ENCODE measurements around the gene SYCP3. TPM values are rescaled to one million over a fixed set of nuclear protein-coding genes. Genes with fewer than 3 reads are reported as not detected.

Gene SYCP3
- total and polyA plus RNA-seq, 2 of the 13 experiments (the other 11 are each of a cell fraction or from before 2014, with no cell fraction given), result not detected

DNA sequence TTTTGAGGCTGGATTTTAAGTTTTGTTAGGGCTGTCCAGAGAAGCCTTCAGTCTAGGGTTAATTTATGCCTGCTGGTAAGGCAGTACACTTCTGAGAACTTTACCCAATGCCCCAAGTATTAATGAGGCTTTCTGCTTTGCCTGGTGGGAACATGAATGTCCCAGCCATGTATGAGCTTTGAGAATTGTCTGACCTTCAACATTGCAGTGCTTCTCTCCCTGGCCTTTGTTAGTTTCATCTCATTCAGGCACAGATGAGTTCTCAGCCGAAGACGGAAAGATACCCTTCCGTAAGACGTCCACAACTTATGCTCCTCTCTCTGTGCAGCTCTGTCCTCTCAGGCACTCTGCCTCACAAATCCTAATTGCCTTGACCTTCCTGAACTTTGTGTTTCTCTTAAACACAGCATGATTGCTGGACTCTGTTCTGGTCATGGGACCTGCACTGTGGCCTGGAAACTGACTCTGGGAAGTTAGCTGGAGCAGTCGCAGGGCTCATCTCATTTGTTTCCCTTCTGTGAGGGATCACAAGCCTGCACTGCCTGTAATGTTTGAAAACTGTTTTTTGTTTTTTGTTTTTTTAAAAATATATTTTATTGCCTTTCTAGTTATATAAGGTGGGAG is 26.1 kb downstream of the SYCP3 start (continued):
- TF ChIP-seq, protein P1, sequence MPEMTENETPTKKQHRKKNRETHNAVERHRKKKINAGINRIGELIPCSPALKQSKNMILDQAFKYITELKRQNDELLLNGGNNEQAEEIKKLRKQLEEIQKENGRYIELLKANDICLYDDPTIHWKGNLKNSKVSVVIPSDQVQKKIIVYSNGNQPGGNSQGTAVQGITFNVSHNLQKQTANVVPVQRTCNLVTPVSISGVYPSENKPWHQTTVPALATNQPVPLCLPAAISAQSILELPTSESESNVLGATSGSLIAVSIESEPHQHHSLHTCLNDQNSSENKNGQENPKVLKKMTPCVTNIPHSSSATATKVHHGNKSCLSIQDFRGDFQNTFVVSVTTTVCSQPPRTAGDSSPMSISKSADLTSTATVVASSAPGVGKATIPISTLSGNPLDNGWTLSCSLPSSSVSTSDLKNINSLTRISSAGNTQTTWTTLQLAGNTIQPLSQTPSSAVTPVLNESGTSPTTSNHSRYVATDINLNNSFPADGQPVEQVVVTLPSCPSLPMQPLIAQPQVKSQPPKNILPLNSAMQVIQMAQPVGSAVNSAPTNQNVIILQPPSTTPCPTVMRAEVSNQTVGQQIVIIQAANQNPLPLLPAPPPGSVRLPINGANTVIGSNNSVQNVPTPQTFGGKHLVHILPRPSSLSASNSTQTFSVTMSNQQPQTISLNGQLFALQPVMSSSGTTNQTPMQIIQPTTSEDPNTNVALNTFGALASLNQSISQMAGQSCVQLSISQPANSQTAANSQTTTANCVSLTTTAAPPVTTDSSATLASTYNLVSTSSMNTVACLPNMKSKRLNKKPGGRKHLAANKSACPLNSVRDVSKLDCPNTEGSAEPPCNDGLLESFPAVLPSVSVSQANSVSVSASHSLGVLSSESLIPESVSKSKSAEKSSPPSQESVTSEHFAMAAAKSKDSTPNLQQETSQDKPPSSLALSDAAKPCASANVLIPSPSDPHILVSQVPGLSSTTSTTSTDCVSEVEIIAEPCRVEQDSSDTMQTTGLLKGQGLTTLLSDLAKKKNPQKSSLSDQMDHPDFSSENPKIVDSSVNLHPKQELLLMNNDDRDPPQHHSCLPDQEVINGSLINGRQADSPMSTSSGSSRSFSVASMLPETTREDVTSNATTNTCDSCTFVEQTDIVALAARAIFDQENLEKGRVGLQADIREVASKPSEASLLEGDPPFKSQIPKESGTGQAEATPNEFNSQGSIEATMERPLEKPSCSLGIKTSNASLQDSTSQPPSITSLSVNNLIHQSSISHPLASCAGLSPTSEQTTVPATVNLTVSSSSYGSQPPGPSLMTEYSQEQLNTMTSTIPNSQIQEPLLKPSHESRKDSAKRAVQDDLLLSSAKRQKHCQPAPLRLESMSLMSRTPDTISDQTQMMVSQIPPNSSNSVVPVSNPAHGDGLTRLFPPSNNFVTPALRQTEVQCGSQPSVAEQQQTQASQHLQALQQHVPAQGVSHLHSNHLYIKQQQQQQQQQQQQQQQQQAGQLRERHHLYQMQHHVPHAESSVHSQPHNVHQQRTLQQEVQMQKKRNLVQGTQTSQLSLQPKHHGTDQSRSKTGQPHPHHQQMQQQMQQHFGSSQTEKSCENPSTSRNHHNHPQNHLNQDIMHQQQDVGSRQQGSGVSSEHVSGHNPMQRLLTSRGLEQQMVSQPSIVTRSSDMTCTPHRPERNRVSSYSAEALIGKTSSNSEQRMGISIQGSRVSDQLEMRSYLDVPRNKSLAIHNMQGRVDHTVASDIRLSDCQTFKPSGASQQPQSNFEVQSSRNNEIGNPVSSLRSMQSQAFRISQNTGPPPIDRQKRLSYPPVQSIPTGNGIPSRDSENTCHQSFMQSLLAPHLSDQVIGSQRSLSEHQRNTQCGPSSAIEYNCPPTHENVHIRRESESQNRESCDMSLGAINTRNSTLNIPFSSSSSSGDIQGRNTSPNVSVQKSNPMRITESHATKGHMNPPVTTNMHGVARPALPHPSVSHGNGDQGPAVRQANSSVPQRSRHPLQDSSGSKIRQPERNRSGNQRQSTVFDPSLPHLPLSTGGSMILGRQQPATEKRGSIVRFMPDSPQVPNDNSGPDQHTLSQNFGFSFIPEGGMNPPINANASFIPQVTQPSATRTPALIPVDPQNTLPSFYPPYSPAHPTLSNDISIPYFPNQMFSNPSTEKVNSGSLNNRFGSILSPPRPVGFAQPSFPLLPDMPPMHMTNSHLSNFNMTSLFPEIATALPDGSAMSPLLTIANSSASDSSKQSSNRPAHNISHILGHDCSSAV (CRISPR knock-in tag; IDR thresholded peaks at IDR 0.05; ENCODE audit: borderline replicate concordance), result no peak
- TF ChIP-seq, protein P2, sequence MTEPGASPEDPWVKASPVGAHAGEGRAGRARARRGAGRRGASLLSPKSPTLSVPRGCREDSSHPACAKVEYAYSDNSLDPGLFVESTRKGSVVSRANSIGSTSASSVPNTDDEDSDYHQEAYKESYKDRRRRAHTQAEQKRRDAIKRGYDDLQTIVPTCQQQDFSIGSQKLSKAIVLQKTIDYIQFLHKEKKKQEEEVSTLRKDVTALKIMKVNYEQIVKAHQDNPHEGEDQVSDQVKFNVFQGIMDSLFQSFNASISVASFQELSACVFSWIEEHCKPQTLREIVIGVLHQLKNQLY (CRISPR knock-in tag; IDR thresholded peaks at IDR 0.05), result peak; percentile 93
- no peak for TF ChIP-seq NBN (conservative IDR thresholded peaks at IDR 0.05)
- TF ChIP-seq ZNF557 (CRISPR knock-in tag; IDR thresholded peaks at IDR 0.05), result no peak
- no peak for TF ChIP-seq ZSCAN20 (CRISPR knock-in tag; IDR thresholded peaks at IDR 0.05; ENCODE audit: borderline replicate concordance)
- no peak for TF ChIP-seq ZNF720 (CRISPR knock-in tag; IDR thresholded peaks at IDR 0.05)
- TF ChIP-seq, protein P3, sequence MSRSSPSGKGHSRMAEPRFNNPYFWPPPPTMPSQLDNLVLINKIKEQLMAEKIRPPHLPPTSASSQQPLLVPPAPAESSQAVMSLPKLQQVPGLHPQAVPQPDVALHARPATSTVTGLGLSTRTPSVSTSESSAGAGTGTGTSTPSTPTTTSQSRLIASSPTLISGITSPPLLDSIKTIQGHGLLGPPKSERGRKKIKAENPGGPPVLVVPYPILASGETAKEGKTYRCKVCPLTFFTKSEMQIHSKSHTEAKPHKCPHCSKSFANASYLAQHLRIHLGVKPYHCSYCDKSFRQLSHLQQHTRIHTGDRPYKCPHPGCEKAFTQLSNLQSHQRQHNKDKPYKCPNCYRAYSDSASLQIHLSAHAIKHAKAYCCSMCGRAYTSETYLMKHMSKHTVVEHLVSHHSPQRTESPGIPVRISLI (CRISPR knock-in tag; IDR thresholded peaks at IDR 0.05; ENCODE audit: borderline replicate concordance), result no peak
- no peak for TF ChIP-seq PAWR (CRISPR knock-in tag; IDR thresholded peaks at IDR 0.05; ENCODE audit: borderline replicate concordance)
- no peak for TF ChIP-seq TOE1 (CRISPR knock-in tag; IDR thresholded peaks at IDR 0.05)
- no peak for TF ChIP-seq ZNF224 (CRISPR knock-in tag; IDR thresholded peaks at IDR 0.05)
- TF ChIP-seq ZFP36L2 (CRISPR knock-in tag; IDR thresholded peaks at IDR 0.05), result no peak
- TF ChIP-seq SOX6 (IDR thresholded peaks at IDR 0.05), result no peak
- peak; percentile 83 for TF ChIP-seq SOX6 (CRISPR knock-in tag; IDR thresholded peaks at IDR 0.05)
- TF ChIP-seq ZKSCAN1 (IDR thresholded peaks at IDR 0.05; ENCODE audit: low read length), result no peak
- TF ChIP-seq, protein P4, sequence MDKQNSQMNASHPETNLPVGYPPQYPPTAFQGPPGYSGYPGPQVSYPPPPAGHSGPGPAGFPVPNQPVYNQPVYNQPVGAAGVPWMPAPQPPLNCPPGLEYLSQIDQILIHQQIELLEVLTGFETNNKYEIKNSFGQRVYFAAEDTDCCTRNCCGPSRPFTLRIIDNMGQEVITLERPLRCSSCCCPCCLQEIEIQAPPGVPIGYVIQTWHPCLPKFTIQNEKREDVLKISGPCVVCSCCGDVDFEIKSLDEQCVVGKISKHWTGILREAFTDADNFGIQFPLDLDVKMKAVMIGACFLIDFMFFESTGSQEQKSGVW (CRISPR knock-in tag; IDR thresholded peaks at IDR 0.05; ENCODE audit: borderline replicate concordance), result no peak
- TF ChIP-seq PHF20 (CRISPR knock-in tag; IDR thresholded peaks at IDR 0.05), result no peak
- TF ChIP-seq TARDBP (CRISPR knock-in tag; IDR thresholded peaks at IDR 0.05), result peak; percentile 84
- TF ChIP-seq SP4 (CRISPR knock-in tag; IDR thresholded peaks at IDR 0.05), result no peak
- no peak for TF ChIP-seq NR1H2 (CRISPR knock-in tag; IDR thresholded peaks at IDR 0.05; ENCODE audit: borderline replicate concordance, low read depth)
- no peak for TF ChIP-seq CENPX (CRISPR knock-in tag; IDR thresholded peaks at IDR 0.05)
- TF ChIP-seq U2AF2 (IDR thresholded peaks at IDR 0.05; ENCODE audit: low read depth, low read length), result no peak
- no peak for TF ChIP-seq ETV6 (CRISPR knock-in tag; conservative IDR thresholded peaks at IDR 0.05)
